ENCODE data around the gene TRMO.
A peak's percentile ranks its signal among the peaks of the same experiment; 100 is the strongest.
"Not testable (repeated sequence)": the region's sequence is repeated elsewhere in the genome, so short reads cannot be mapped to it uniquely, and the experiment has no call there.

The TRMO gene

GRCh38 chr9:97921959-97922724 is at the start of gene TRMO:
Gene TRMO, minus strand, starts transcription at chr9:97922500. Its CDS starts 7 bp downstream, at chr9:97922493.
- peak; percentile 99 for DNase-seq
- in situ Hi-C loops (cut with MboI; ENCODE audit: low pct_unique_long_range_greater_than_20kb, low sequenced_read_pairs): no loop called here

GRCh38 chr9:97970165-97970564 is 47.9 kb upstream of the TRMO start:
- in situ Hi-C loops (cut with MboI; ENCODE audit: low pct_unique_long_range_greater_than_20kb, low sequenced_read_pairs): no loop called here
- DNase-seq: no peak

GRCh38 chr9:97969014-97969413 is 46.7 kb upstream of the TRMO start:
- in situ Hi-C loops (cut with MboI; ENCODE audit: low pct_unique_long_range_greater_than_20kb, low sequenced_read_pairs): no loop called here
- no peak for DNase-seq

- DNase-seq: no peak
- in situ Hi-C loops (cut with MboI; ENCODE audit: low pct_unique_long_range_greater_than_20kb, low sequenced_read_pairs): no loop called here
Observed at GRCh38 chr9:97966493-97966892, 44.2 kb upstream of the TRMO start.

- in situ Hi-C loops (cut with MboI; ENCODE audit: low pct_unique_long_range_greater_than_20kb, low sequenced_read_pairs): no loop called here
- no peak for DNase-seq
Observed at GRCh38 chr9:97964901-97965300, 42.6 kb upstream of the TRMO start.

GRCh38 chr9:97963232-97963631 is 40.9 kb upstream of the TRMO start:
- in situ Hi-C loops (cut with MboI; ENCODE audit: low pct_unique_long_range_greater_than_20kb, low sequenced_read_pairs): no loop called here
- DNase-seq: no peak

GRCh38 chr9:97962575-97962974 is 40.3 kb upstream of the TRMO start:
- DNase-seq: no peak
- in situ Hi-C loops (cut with MboI; ENCODE audit: low pct_unique_long_range_greater_than_20kb, low sequenced_read_pairs): no loop called here

GRCh38 chr9:97962136-97962535 is 39.8 kb upstream of the TRMO start:
- in situ Hi-C loops (cut with MboI; ENCODE audit: low pct_unique_long_range_greater_than_20kb, low sequenced_read_pairs): no loop called here

GRCh38 chr9:97961361-97961760 is 39.1 kb upstream of the TRMO start:
- no peak for DNase-seq
- in situ Hi-C loops (cut with MboI; ENCODE audit: low pct_unique_long_range_greater_than_20kb, low sequenced_read_pairs): no loop called here

More at GRCh38 chr9:97962136-97962535, 39.8 kb upstream of the TRMO start:
- no peak for DNase-seq

- in situ Hi-C loops (cut with MboI; ENCODE audit: low pct_unique_long_range_greater_than_20kb, low sequenced_read_pairs); DNase-seq: not testable (repeated sequence)
Observed at GRCh38 chr9:97960678-97961328, 38.5 kb upstream of the TRMO start.

- no peak for DNase-seq
- in situ Hi-C loops (cut with MboI; ENCODE audit: low pct_unique_long_range_greater_than_20kb, low sequenced_read_pairs): no loop called here
Observed at GRCh38 chr9:97959585-97959984, 37.3 kb upstream of the TRMO start.

GRCh38 chr9:97958812-97959511 is 36.7 kb upstream of the TRMO start:
- DNase-seq: no peak
- in situ Hi-C loops (cut with MboI; ENCODE audit: low pct_unique_long_range_greater_than_20kb, low sequenced_read_pairs): no loop called here

- no peak for DNase-seq
- in situ Hi-C loops (cut with MboI; ENCODE audit: low pct_unique_long_range_greater_than_20kb, low sequenced_read_pairs): no loop called here
Observed at GRCh38 chr9:97956331-97956730, 34.0 kb upstream of the TRMO start.

- in situ Hi-C loops (cut with MboI; ENCODE audit: low pct_unique_long_range_greater_than_20kb, low sequenced_read_pairs): no loop called here
Observed at GRCh38 chr9:97954550-97954989, 32.3 kb upstream of the TRMO start.

GRCh38 chr9:97950873-97951272 is 28.6 kb upstream of the TRMO start:
- in situ Hi-C loops (cut with MboI; ENCODE audit: low pct_unique_long_range_greater_than_20kb, low sequenced_read_pairs); DNase-seq: not testable (repeated sequence)

More at GRCh38 chr9:97954550-97954989, 32.3 kb upstream of the TRMO start:
- DNase-seq: peak; percentile 53

GRCh38 chr9:97947094-97947493 is 24.8 kb upstream of the TRMO start:
- DNase-seq; in situ Hi-C loops (cut with MboI; ENCODE audit: low pct_unique_long_range_greater_than_20kb, low sequenced_read_pairs): not testable (repeated sequence)

- in situ Hi-C loops (cut with MboI; ENCODE audit: low pct_unique_long_range_greater_than_20kb, low sequenced_read_pairs); DNase-seq: not testable (repeated sequence)
Observed at GRCh38 chr9:97945470-97945869, 23.2 kb upstream of the TRMO start.

GRCh38 chr9:97944612-97945011 is 22.3 kb upstream of the TRMO start:
- no peak for DNase-seq
- in situ Hi-C loops (cut with MboI; ENCODE audit: low pct_unique_long_range_greater_than_20kb, low sequenced_read_pairs): no loop called here

GRCh38 chr9:97943308-97943855 is 21.1 kb upstream of the TRMO start:
- in situ Hi-C loops (cut with MboI; ENCODE audit: low pct_unique_long_range_greater_than_20kb, low sequenced_read_pairs): no loop called here
- no peak for DNase-seq

GRCh38 chr9:97941323-97941722 is 19.0 kb upstream of the TRMO start:
- DNase-seq: no peak
- in situ Hi-C loops (cut with MboI; ENCODE audit: low pct_unique_long_range_greater_than_20kb, low sequenced_read_pairs): no loop called here

All from KBM-7 (cell line).